ENCODE results near the gene SGMS1.

DNA sequence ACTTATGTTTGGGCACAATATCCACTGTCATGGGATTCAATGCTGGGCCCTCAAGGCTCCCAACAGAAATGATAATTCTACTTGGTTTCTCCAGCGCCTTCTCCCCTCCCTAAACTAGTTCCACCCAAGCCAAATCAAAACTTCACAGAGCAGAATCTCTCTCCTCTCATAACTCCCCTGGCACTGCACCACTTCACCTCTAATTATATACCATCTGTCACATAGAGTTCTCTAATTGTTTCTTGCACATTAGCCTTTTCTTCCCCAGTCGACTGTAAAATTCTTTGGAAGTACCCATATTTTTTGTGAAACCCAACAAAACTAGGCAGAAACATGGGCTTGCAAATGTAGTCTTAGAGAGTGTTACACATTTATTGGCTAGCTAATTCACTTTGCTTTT is 8.1 kb downstream of the SGMS1 start:
- TF ChIP-seq CREB5 (CRISPR knock-in tag; IDR thresholded peaks at IDR 0.05; ENCODE audit: low read depth): no peak
- TF ChIP-seq BACH2 (CRISPR knock-in tag; IDR thresholded peaks at IDR 0.05; ENCODE audit: borderline replicate concordance): no peak

Data from SK-N-SH treated with all-trans-retinoic acid at 6 μM for 48 hours (cell line).